HCT116 (cell line): ENCODE results near the gene DDN. TPM values are rescaled to one million over a fixed set of nuclear protein-coding genes. Genes with fewer than 3 reads are reported as not detected.

Source experiments
- ATAC-seq: fragments of 200-7000 bp; cut with Tn5 transposase; 2 replicates; pipeline ENCODE4 v1.9.1; 2020; ENCODE audit warnings: mild to moderate bottlenecking, moderate library complexity
- BruUV-seq: library from RNA; stranded (reverse); fragments of 400-500 nt; replicated peaks from 2 replicates; lab custom pipeline; 2021; lab: Mats Ljungman, UMichigan
- CTCF ChIA-PET: fragments of 300-600 bp; sonication (Branson Sonifier 250); formaldehyde crosslinking; loops from one replicate; lab custom pipeline; 2021; ENCODE audit warnings: antibody characterized with exemption; lab: Charles Lee
- POLR2A ChIA-PET: fragments of 300-600, 350-600 bp; sonication (Branson Sonifier 250); formaldehyde crosslinking; loops from one replicate; lab custom pipeline; 2021; ENCODE audit warnings: antibody characterized with exemption; lab: Charles Lee
- RAD21 ChIA-PET, 2 experiments: fragments of 300-600 bp; sonication (Branson Sonifier 250); formaldehyde crosslinking; loops; one replicate each; lab custom pipeline; 2023; ENCODE audit warnings: low total read pairs in 2 of 2; ENCODE audit not compliant: uncharacterized antibody in 2 of 2, unreplicated experiment in 2 of 2, low non-redundant PET in 1 of 2; lab: Charles Lee
- DNase-seq: peaks from one replicate; pipeline ENCODE4 v3.0.0-alpha.2; 2010; ENCODE audit warnings: low read depth, low spot score
- H2AFZ ChIP-seq: fragments of 200-600 bp; shearing (Covaris generic), sonication (generic); 2 replicates; pipeline ENCODE4 v1.6.1; 2017; ENCODE audit warnings: low read depth, mixed run types, mixed read lengths, antibody characterized with exemption, low read length; ENCODE audit not compliant: poor library complexity, severe bottlenecking
- H3K27ac ChIP-seq: 2 replicates; pipeline ENCODE4 v1.5.1; 2012; ENCODE audit warnings: low read depth, low read length
- H3K27me3 ChIP-seq: fragments of 200-600 bp; sonication (generic); 2 replicates; pipeline ENCODE4 v1.6.1; 2016; ENCODE audit warnings: mixed run types, low read length, mixed read lengths; ENCODE audit not compliant: insufficient read depth
- H3K36me3 ChIP-seq, 2 experiments: fragments of 200-500 bp in 1 of 2; fragments of 200-600 bp in 1 of 2; sonication (Bioruptor generic) in 1 of 2; sonication (generic) in 1 of 2; 2 replicates each; pipeline versions ENCODE4 v1.5.1 to v1.6.1; 2014 to 2016; ENCODE audit warnings: low read length in 2 of 2, inconsistent platforms in 1 of 2, mixed read lengths in 1 of 2, mixed run types in 1 of 2; ENCODE audit not compliant: insufficient read depth in 2 of 2, control insufficient read depth in 1 of 2
- H3K4me1 ChIP-seq, 2 experiments: fragments of 200-600 bp in 1 of 2; sonication (generic) in 1 of 2; 2 replicates each; pipeline versions ENCODE4 v1.5.1 to v1.6.1; 2012 to 2017; ENCODE audit warnings: low read length in 2 of 2, inconsistent platforms in 1 of 2, mild to moderate bottlenecking in 1 of 2, mixed read lengths in 1 of 2, mixed run types in 1 of 2, moderate library complexity in 1 of 2; ENCODE audit not compliant: insufficient read depth in 2 of 2, control insufficient read depth in 1 of 2
- H3K4me2 ChIP-seq: fragments of 200-600 bp; sonication (generic); 2 replicates; pipeline ENCODE4 v1.6.1; 2017; ENCODE audit warnings: mixed run types, low read length, mixed read lengths
- H3K4me3 ChIP-seq, 2 experiments: fragments of 200-600 bp in 1 of 2; sonication (generic) in 1 of 2; replicated peaks in 1 of 2; 2 replicates each; pipeline ENCODE4 v1.5.1; 2011 to 2016; ENCODE audit warnings: low read length in 2 of 2, control low read depth in 1 of 2, low read depth in 1 of 2, mild to moderate bottlenecking in 1 of 2, mixed read lengths in 1 of 2, mixed run types in 1 of 2
- H3K79me2 ChIP-seq: fragments of 200-600 bp; sonication (generic); 2 replicates; pipeline ENCODE4 v1.6.1; 2017; ENCODE audit warnings: mild to moderate bottlenecking, mixed run types, low read length, moderate library complexity, mixed read lengths; ENCODE audit not compliant: insufficient read depth
- H3K9ac ChIP-seq: fragments of 200-600 bp; sonication (generic); 2 replicates; pipeline ENCODE4 v1.6.1; 2016; ENCODE audit warnings: low read length, mixed read lengths
- H3K9me2 ChIP-seq: fragments of 200-600 bp; sonication (generic), shearing (Covaris generic); 2 replicates; pipeline ENCODE4 v1.6.1; 2017; ENCODE audit warnings: mixed run types, mild to moderate bottlenecking, moderate library complexity; ENCODE audit not compliant: insufficient read depth
- H3K9me3 ChIP-seq, 2 experiments: fragments of 200-500 bp in 1 of 2; fragments of 200-600 bp in 1 of 2; sonication (Bioruptor generic) in 1 of 2; sonication (generic) in 1 of 2; 2 replicates each; pipeline ENCODE4 v1.6.1; 2014 to 2017; ENCODE audit warnings: low read length in 2 of 2, mixed read lengths in 2 of 2, inconsistent platforms in 1 of 2, low read depth in 1 of 2, mild to moderate bottlenecking in 1 of 2, mixed run types in 1 of 2, moderate library complexity in 1 of 2; ENCODE audit not compliant: control insufficient read depth in 1 of 2, insufficient read depth in 1 of 2
- H4K20me1 ChIP-seq: fragments of 200-600 bp; sonication (generic), shearing (Covaris generic); 2 replicates; pipeline ENCODE4 v1.6.1; 2017; ENCODE audit warnings: mixed run types, mild to moderate bottlenecking, moderate library complexity; ENCODE audit not compliant: insufficient read depth
- ATF3 ChIP-seq: IDR thresholded peaks from 2 replicates; pipeline ENCODE4 v1.6.1; 2012
- CTCF ChIP-seq, 3 experiments: fragments of 200-600 bp in 1 of 3; sonication (generic) in 1 of 3; IDR thresholded peaks in 2 of 3; conservative IDR thresholded peaks in 1 of 3; 2 replicates each; pipeline ENCODE4 v1.5.1; 2012 to 2017; ENCODE audit warnings: low read depth in 2 of 3, low read length in 2 of 3, antibody characterized with exemption in 1 of 3, borderline replicate concordance in 1 of 3, control low read depth in 1 of 3, mild to moderate bottlenecking in 1 of 3, mixed read lengths in 1 of 3, mixed run types in 1 of 3, moderate library complexity in 1 of 3; ENCODE audit not compliant: insufficient read depth in 1 of 3
- ELF1 ChIP-seq: IDR thresholded peaks from 2 replicates; pipeline ENCODE4 v1.6.1; 2012; ENCODE audit warnings: low read depth, borderline replicate concordance
- EZH2 ChIP-seq: fragments of 200-600 bp; sonication (generic); IDR thresholded peaks from 2 replicates; pipeline ENCODE4 v1.6.1; 2017; ENCODE audit warnings: antibody characterized with exemption, mixed run types
- FOSL1 ChIP-seq: IDR thresholded peaks from 2 replicates; pipeline ENCODE4 v1.6.1; 2012; ENCODE audit warnings: low read depth
- MAX ChIP-seq: IDR thresholded peaks from 2 replicates; pipeline ENCODE4 v1.6.1; 2012
- POLR2A ChIP-seq: IDR thresholded peaks from 2 replicates; pipeline ENCODE4 v1.7.0; 2011; ENCODE audit warnings: borderline replicate concordance; ENCODE audit not compliant: insufficient read depth, insufficient read length; ENCODE audit errors: extremely low read depth
- POLR2AphosphoS5 ChIP-seq: IDR thresholded peaks from 2 replicates; pipeline ENCODE4 v1.6.1; 2011; ENCODE audit warnings: mild to moderate bottlenecking, low read depth, low read length, moderate library complexity
- REST ChIP-seq: IDR thresholded peaks from 2 replicates; pipeline ENCODE4 v1.6.1; 2012; ENCODE audit warnings: low read depth
- SIN3A ChIP-seq: IDR thresholded peaks from 2 replicates; pipeline ENCODE4 v1.6.1; 2012; ENCODE audit warnings: low read depth
- SP1 ChIP-seq: IDR thresholded peaks from 2 replicates; pipeline ENCODE4 v1.6.1; 2012; ENCODE audit warnings: low read depth
- SRF ChIP-seq: IDR thresholded peaks from 2 replicates; pipeline ENCODE4 v1.6.1; 2012; ENCODE audit warnings: low read depth
- TCF7L2 ChIP-seq: IDR thresholded peaks from 2 replicates; pipeline ENCODE4 v1.7.0; 2011; ENCODE audit warnings: borderline replicate concordance, inconsistent platforms; ENCODE audit not compliant: insufficient read depth, insufficient read length; ENCODE audit errors: extremely low read depth
- YY1 ChIP-seq: IDR thresholded peaks from 2 replicates; pipeline ENCODE4 v1.6.1; 2011; ENCODE audit warnings: low read length, low read depth, moderate library complexity, mild to moderate bottlenecking; ENCODE audit not compliant: insufficient replicate concordance; ENCODE audit errors: extremely low read depth
- ZNF274 ChIP-seq: fragments of 200-500 bp; sonication (Bioruptor generic); IDR thresholded peaks from 2 replicates; pipeline ENCODE4 v1.6.1; 2014; ENCODE audit warnings: mild to moderate bottlenecking, low read depth, low read length, inconsistent platforms
- intact Hi-C: fragments of 100-400 bp; cut with micrococcal nuclease; formaldehyde crosslinking; loops from 2 replicates; pipeline ENCODE4 v1.10.0; 2022
- total RNA-seq: library from RNA; stranded (reverse); gene quantifications from one replicate; pipeline ENCODE4 v1.2.1, GENCODE V29; 2021; ENCODE audit not compliant: unreplicated experiment

Gene DDN
- total RNA-seq, 1 experiment from 2014 or later = 8.1 TPM

GRCh38 chr12:49025463-49025862 is 26.3 kb upstream of the DDN start:
- Histone ChIP-seq H3K36me3 (peaks cover 47 to 60% of the 10 kb centered on the region in 2 experiments), H3K4me3 (no peak overlapping the region), H3K9ac (no peak overlapping the region), H3K27ac (no peak overlapping the region), H3K4me1 (no peaks in the 10 kb centered on the region; a peak in 1 of 4 replicates), H2AFZ (no peak overlapping the region), H3K27me3 (no peaks in the 10 kb centered on the region), H3K4me2 (no peak overlapping the region), H3K79me2 (peaks cover 14% of the 10 kb centered on the region; the same call in 1 of the 2 replicates), H3K9me3 (no peaks in the 10 kb centered on the region), H3K9me2 (no peaks in the 10 kb centered on the region), H4K20me1 (no peaks in the 10 kb centered on the region)
- no TSS peak for BruUV-seq
- no peak for ATAC-seq
- RAD21 ChIA-PET = no interaction called here
- intact Hi-C loops = no loop called here
- POLR2A ChIA-PET = no interaction called here
- TF ChIP-seq YY1 (no peak), EZH2 (no peak), TCF7L2 (no peak), ZNF274 (no peak), SRF (no peak), FOSL1 (no peak), MAX (no peak)
- no peak for DNase-seq
- CTCF ChIA-PET = no interaction called here

GRCh38 chr12:49024543-49024942 is 25.4 kb upstream of the DDN start:
- peaks cover 47 to 54% of the 10 kb centered on the region in 2 experiments for H3K36me3 ChIP-seq
- no peaks in the 10 kb centered on the region for H4K20me1 ChIP-seq
- H3K27me3 ChIP-seq = no peaks in the 10 kb centered on the region
- no peaks in the 10 kb centered on the region for H3K9me2 ChIP-seq
- DNase-seq (no peak), ATAC-seq (no peak)
- H3K79me2 ChIP-seq = peaks cover 14% of the 10 kb centered on the region; the same call in 1 of the 2 replicates
- intact Hi-C loops = no loop called here
- no peaks in the 10 kb centered on the region for H3K9me3 ChIP-seq
- H3K4me1 ChIP-seq = peaks cover 0 to 5% of the 10 kb centered on the region in 2 experiments; a peak in 2 of 4 replicates
- CTCF ChIA-PET = no interaction called here
- BruUV-seq = no TSS peak
- POLR2A ChIA-PET = no interaction called here
- H2AFZ ChIP-seq = no peak overlapping the region
- no peak overlapping the region for H3K27ac ChIP-seq
- H3K4me2 ChIP-seq = no peak overlapping the region
- H3K4me3 ChIP-seq = no peak overlapping the region
- RAD21 ChIA-PET = no interaction called here
- no peak overlapping the region for H3K9ac ChIP-seq
- TF ChIP-seq POLR2A (no peak), SP1 (no peak), ATF3 (no peak), ELF1 (no peak), REST (no peak), MAX (no peak), TCF7L2 (no peak), CTCF (IDR thresholded peaks at IDR 0.05 in 2 of 3, conservative IDR thresholded peaks at IDR 0.05 in 1 of 3; ENCODE audit: borderline replicate concordance in 1 of 3, insufficient read depth in 1 of 3, low read depth in 2 of 3, low read length in 2 of 3) (no peak), SIN3A (no peak), EZH2 (no peak), POLR2AphosphoS5 (no peak)
